Measurements from ENCODE around the gene CSF2.

CSF2 gene

DNA sequence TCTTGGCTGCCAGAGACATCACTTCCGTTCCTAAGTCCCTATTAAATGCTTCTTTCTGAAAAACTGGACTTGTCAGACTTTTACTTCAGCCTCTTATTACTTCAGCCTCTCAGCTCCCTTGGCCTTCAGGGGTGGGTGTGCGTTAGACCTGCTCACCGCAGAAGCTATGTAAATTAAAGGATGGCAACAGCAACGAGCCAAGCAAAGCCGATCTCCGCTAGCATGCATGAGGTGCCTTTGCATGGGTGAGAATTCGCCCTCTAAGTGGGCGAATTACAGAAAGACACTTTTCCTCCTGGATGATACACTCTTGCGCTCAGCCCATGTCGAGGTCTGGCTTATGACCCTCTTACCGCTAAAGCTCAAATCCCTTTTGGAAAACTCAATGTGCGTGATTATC, 24.0 kb upstream of the CSF2 start:
- H3K4me3 ChIP-seq (ENCODE audit: low read length) = no peak overlapping the region
- no peak for TF ChIP-seq ZNF274 (IDR thresholded peaks at IDR 0.05; ENCODE audit: low read depth, low read length)

DNA sequence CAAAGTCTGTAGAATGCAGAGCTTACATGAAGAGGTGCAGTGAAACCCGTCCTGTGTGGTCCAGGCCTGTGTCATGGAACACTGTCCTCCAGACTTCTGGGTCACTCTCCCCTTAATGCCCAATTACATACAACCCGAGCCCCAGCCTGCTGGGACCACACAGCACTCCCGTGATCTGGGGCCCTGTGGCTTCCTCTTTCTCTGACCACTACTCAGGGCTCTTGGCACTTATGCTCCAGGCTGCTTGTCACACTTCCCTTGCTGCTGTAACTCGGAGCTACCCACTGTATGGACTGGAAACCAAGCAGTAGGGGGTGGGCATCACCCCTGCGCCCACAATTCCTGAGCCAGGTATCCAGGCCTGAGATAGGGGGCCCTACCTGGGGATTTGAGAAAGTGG, 23.5 kb upstream of the CSF2 start:
- no peak for TF ChIP-seq ZNF274 (IDR thresholded peaks at IDR 0.05; ENCODE audit: low read depth, low read length)
- H3K4me3 ChIP-seq (ENCODE audit: low read length) = no peak overlapping the region

DNA sequence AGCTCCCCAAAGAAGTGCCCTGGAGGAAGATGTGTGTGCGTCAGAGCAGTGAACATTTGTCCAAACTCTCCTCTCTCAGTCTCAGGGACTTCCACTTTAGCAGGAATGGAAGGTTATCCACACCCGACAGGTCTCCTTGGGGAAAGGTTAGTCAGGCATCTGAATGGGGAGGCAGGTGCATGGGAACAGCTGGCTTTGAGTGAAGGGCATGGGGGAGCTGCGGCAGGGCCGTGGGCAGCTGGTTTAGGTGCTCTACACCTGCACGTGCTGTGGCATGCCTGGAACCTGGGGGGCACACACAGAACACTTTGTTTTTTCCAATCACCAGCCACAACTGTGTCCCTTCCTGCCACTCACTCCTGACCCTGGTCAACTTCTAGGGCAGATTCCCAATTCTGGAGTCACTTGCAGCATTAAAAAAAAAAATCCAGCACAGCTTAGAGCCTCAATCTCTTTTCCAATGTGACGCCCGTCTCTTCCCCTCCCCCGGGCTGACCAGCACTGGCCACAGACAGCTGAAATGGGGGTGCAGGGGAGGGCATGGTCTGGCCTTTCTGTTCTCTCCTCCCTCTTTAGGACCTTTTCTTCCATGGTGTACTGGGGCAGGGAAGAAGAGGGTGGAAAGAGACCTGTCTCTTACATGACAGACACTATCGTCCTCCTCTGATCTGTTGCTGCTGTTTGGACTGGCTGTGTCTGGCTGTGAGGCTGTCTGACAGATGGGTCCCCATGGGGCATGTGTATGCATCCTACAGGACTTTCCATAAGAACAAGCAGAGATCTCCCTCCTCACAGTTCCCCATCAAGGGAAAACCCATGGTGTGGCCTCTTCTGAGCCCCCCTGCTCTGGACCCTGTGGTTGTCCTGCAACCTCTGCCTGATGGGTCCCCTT, 22.7 kb upstream of the CSF2 start:
- H3K4me3 ChIP-seq (ENCODE audit: low read length) = no peak overlapping the region
- no peak for TF ChIP-seq ZNF274 (IDR thresholded peaks at IDR 0.05; ENCODE audit: low read depth, low read length)

DNA sequence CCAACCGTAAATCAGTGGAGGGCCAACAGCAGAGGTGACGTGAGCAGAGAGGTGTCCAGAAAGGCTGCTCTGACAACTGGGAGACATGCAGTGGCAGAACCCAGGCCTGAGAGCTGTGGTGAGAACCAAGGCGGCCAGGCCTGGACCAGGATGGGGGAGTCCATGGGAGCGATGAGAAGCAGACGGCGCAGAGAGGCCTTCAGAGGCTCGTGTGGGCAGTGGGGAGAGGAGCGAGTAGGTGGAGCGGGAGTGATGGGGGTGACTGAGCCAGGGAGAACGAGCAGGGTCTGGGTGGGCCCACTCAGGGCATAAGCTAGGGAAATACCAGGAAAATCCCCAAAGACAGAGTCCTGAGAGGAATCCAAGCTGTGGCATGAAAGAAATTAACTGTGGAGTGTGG, 21.1 kb upstream of the CSF2 start:
- no peak overlapping the region for H3K4me3 ChIP-seq (ENCODE audit: low read length)
- TF ChIP-seq ZNF274 (IDR thresholded peaks at IDR 0.05; ENCODE audit: low read depth, low read length) = no peak

DNA sequence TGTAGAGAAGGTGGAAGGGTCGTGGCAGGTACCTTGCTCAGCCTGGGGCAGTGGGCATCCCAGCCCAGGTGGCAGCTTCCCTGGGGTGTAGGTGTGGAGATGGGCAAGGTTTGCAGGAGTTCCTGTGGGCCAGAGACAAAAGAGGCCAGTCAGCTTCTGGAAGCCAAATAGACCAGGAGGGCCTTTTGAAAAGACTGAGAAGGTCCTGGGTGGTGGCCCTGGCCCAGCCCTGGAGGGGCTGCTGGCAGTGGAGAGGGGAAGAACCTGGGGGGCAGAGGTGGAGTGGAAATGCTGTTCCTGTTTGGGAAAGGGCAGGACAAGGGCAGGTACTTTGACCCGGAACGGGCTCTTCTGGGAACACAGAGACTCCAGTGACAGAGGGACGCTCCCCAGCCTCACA, 20.1 kb upstream of the CSF2 start:
- H3K4me3 ChIP-seq (ENCODE audit: low read length) = no peak overlapping the region
- no peak for TF ChIP-seq ZNF274 (IDR thresholded peaks at IDR 0.05; ENCODE audit: low read depth, low read length)

DNA sequence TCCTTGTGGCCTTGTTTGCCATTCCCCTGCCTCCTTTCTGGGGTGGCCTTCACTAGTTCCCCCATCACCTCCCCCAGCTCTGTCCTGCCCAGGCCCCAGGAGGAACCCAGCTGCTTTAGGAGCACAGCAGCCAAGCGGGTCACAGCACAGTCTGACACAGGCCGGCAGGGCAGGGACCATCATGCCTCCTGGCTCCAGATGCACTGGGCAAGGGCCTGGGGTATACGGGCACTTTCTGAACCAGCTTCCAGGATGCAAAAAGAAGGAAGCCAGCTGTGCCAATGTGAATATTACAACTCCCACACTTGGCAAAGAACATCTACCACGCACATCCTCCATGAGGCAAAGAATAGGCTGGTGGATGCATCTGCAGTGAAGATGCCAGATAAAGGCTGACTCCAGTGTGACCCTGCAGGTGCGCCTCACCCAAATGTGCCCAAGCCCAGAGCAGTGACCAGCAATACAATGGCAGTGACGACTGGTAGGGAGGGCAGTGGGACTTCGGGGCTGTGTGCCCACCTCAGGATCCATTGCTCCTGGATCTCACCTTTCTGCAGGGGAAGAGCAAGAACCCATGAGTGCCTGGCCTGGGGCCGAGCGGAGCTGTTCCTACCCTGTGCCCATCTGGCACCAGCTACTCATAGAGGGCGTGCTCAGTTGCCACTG, 19.4 kb upstream of the CSF2 start:
- H3K4me3 ChIP-seq (ENCODE audit: low read length) = no peak overlapping the region
- TF ChIP-seq ZNF274 (IDR thresholded peaks at IDR 0.05; ENCODE audit: low read depth, low read length) = no peak

DNA sequence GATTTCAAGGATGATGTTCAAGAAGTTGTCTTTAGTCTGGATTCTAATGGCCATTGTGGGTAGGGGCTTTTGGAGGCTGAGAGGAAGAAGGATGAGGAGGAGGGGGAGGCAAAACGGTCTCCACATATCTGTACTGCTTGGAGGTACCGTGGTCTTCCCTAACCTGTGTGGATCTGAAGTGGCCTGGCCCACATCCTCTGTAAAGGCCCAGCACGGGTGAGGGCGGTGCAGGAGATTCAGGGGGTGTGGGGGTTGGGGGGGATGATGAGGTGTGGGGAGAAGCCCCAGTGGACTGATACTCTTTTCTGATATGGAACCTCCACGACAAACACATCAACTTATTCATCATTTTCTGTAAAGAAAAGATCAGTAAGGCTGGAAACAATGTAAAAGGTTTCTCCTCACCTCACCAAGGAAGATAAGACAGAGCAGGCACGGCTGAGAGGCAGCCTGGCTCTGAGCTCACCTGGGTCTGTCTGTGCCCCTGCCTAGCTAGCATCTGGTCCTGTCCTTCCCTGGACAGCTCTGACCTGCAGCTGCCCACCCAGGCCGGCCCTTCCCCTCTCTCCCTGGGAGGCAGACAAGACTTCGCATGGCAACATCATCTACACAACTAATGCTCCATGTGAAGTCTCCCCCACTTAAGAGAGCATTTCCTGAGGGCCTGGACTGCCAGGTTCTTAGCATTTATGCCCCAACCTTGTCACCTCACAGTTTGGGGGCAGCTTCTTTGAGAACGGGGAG, 18.7 kb upstream of the CSF2 start:
- H3K4me3 ChIP-seq (ENCODE audit: low read length) = no peak overlapping the region
- no peak for TF ChIP-seq ZNF274 (IDR thresholded peaks at IDR 0.05; ENCODE audit: low read depth, low read length)

DNA sequence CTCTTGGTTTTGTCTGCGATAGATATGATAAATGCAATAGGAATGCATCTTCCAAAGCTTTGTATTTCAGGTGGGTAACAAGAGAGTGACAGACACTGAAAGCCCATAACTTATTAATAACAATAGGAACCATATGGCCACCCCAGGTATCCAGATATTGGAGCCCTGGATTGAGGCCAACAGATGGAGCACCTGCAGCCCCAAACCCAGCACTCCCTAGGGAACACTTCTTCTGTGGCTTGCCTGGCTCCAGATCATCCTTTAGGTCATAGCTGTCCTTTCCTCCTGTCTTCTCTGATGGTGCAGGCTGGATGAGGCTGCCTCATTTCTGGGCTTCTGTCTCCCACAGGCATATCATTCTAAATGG, 18.2 kb upstream of the CSF2 start:
- TF ChIP-seq ZNF274 (IDR thresholded peaks at IDR 0.05; ENCODE audit: low read depth, low read length) = no peak

DNA sequence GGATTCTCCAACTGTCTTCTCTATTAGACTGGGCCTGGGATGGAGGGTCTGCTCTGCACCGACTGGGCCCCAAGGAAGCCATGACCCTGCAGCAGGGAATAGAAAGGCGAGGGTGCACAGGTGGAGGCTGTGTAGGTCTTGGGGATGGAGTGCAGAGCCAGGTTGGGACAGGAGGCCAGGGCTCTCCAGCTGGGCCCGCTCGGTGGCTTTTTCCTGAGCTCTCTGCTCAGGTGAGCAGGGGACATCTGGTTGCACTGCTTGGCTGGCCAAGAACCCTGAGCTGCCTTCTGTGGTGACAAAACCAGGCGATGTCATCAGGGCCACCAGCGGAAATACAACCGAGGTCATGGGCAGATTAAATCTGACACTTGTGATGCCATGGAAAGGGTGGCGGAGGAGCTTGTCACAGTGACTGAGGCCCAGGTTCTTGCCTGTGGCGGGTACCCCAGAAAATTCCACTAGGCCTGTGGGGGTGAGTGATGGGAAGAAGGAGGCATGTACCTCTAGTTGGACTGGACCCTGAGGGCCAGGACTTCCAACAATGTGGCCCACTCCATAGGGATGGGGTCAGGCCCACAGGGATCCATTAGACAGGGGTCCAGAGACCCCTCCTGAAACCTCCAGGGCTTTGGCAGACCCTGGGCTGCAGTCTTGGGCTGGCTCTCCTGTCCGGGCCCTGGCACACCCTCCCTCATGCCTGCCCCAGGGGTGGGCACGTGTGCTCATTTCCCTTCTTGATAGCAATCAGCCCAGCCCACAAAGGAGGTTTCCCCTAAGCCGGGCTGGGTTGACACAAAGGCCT, 17.6 kb upstream of the CSF2 start:
- no peak for TF ChIP-seq ZNF274 (IDR thresholded peaks at IDR 0.05; ENCODE audit: low read depth, low read length)
- H3K4me3 ChIP-seq (ENCODE audit: low read length) = no peak overlapping the region

More for the DNA sequence above, 18.2 kb upstream of the CSF2 start:
- H3K4me3 ChIP-seq (ENCODE audit: low read length) = no peak overlapping the region

DNA sequence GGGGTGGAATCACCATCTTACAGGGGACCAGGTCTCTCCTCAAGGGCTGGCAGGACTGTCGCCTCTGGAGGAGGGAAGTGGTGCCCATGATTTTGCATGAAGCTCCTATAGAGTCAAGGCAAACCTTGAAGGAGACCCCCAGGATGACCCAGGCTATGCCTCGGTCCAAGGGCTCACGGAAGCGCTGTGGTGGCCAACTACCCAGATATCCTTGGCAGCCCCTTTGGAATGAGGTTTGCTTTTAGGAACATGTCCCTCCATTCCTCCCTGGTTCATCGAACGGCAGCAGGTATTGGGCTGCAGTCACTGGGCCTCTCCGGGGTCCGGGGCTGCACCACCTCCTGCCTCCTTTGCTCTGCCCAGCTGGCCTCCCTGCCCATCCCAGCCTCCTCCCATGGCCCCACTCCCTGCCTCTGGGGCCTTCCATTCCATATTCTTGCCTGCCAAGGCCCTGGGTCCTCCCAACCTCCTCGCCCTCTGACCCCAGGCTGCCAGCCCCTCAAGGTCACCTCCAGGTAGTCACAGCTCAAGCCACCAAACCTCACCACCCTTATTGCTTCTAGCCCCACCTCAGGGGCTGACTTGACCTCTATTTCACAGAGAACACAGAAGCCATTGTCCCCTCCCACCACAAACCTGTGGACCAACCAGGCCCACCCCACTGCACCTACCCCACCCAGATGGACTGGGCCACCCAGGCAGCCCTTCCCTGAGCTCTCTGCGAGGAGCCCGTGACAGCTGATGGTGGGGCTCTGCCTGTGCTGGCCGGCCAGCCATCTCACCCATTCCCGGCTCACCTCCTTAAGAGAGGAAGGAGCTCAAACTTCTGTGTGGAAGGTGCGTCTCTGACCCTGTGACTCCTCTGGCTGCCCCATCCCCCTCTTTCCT, 16.7 kb upstream of the CSF2 start:
- no peak overlapping the region for H3K4me3 ChIP-seq (ENCODE audit: low read length)
- no peak for TF ChIP-seq ZNF274 (IDR thresholded peaks at IDR 0.05; ENCODE audit: low read depth, low read length)

DNA sequence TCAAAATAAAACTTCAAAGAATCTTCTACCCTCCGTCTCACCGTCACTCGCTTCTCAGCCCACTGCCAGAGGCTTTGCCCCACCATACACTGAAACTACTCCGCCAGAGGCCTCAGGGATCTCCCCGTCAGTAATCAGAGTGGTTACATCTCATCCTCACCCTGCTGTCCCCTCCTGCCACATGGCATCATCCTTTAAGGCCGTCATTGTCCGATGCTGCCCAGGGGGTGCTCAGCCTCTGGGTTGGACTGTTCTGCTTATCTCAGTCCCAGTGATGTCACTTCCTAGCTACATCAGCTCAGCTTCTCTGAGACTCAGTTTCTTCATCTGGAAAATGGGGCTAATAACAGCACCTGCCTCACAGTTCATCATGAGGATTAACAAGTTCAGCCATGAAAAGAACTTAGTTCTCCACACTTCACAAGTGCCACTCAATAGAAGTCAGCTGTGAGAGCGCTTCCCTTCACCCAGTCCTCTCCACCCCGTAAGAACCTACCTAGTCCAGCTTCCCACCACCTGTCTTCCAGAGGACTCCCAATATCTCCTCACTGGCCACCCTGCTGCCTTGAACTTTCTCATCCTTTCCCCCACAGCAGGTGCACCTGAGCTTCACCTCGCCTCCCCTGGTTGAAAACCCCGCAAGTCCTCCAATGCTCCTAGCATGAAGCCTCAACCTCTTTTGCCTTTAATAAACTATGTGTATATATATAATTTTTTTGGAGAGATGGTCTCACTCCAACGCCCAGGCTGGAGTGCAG, 15.9 kb upstream of the CSF2 start:
- TF ChIP-seq ZNF274 (IDR thresholded peaks at IDR 0.05; ENCODE audit: low read depth, low read length) = no peak

DNA sequence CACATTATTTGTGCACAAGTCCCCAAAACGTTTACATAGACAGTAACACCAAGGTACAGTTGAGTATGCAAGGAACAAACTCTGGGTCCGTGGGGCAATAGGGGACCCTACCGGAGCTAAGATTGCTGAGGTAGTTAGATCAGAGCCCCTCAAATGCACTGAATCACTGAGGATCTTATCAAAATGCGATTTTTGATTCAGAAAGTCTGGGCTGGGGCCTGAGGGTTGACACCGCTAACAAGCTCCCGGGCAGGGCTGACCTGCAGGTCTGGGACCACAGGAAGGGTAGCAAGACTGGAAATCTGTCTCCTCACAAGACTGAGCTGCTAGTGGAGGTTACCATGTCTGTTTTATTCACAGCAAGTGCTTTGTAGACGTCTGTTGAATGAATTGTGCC, 14.9 kb upstream of the CSF2 start:
- H3K4me3 ChIP-seq (ENCODE audit: low read length) = no peak overlapping the region
- no peak for TF ChIP-seq ZNF274 (IDR thresholded peaks at IDR 0.05; ENCODE audit: low read depth, low read length)

More for the DNA sequence above, 15.9 kb upstream of the CSF2 start:
- H3K4me3 ChIP-seq (ENCODE audit: low read length) = no peak overlapping the region

Data from GM08714 (cell line).